Measurements from ENCODE around the gene DOCK4. TPM values are rescaled to one million over a fixed set of nuclear protein-coding genes. Genes with fewer than 3 reads are reported as not detected.

The DOCK4 gene
- total RNA-seq, 1 donor from 2014 or later, result 60.3 TPM

DNA sequence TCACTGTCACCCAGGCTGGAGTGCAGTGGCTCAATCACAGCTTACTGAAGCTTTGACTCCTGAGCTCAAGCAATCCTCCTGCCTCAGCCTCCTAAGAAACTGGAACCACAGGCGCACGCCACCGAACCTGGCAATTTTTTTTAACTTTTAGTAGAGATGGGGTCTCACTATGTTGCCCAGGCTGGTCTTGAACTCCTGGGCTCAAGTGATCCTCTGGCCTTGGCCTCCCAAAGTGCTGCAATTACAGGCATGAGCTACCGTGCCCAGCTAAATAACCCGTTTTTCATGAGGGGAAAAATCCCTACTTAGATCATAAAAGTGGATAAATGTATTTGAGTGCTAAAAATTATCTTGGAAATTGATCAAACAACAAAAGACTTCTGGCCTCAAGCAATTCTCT, 443.4 kb downstream of the DOCK4 start:
- H3K4me3 Mint-ChIP-seq (ENCODE audit: unreplicated experiment), result no peak overlapping the region
- no peaks in the 10 kb centered on the region for H3K27me3 Mint-ChIP-seq (ENCODE audit: unreplicated experiment)
- H3K36me3 Mint-ChIP-seq (ENCODE audit: unreplicated experiment), result peaks cover 5% of the 10 kb centered on the region
- no peak overlapping the region for H3K27ac Mint-ChIP-seq (ENCODE audit: unreplicated experiment)
- no peak for DNase-seq
- H3K4me1 Mint-ChIP-seq (ENCODE audit: low read depth, unreplicated experiment), result peaks cover 6% of the 10 kb centered on the region
- TF ChIP-seq CTCF (IDR thresholded peaks at IDR 0.05; ENCODE audit: partially characterized antibody, unreplicated experiment), result no peak
- H3K9me3 Mint-ChIP-seq (ENCODE audit: unreplicated experiment), result no peaks in the 10 kb centered on the region

DNA sequence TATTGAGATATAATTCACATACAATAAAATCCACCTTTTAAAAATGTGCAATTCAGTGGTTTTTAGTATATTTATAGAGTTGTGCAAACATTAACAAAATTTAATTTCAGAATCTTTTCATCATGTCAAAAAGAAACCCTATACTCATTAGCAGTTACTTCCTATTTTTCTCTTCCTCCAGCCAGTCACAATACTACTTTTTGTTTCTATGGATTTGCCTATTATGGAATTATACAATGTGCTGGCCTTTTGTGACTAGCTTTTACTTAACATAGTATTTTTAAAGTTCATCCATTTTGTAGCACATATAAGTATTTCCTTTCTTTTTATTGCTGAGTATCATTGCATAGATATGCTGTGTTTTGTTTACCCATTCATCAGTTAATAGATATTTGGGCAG, 444.0 kb downstream of the DOCK4 start:
- peaks cover 10% of the 10 kb centered on the region for H3K4me1 Mint-ChIP-seq (ENCODE audit: low read depth, unreplicated experiment)
- no peak for TF ChIP-seq CTCF (IDR thresholded peaks at IDR 0.05; ENCODE audit: partially characterized antibody, unreplicated experiment)
- H3K27me3 Mint-ChIP-seq (ENCODE audit: unreplicated experiment), result no peaks in the 10 kb centered on the region
- H3K9me3 Mint-ChIP-seq (ENCODE audit: unreplicated experiment), result no peaks in the 10 kb centered on the region
- peaks cover 5% of the 10 kb centered on the region for H3K36me3 Mint-ChIP-seq (ENCODE audit: unreplicated experiment)
- DNase-seq, result no peak
- no peak overlapping the region for H3K27ac Mint-ChIP-seq (ENCODE audit: unreplicated experiment)
- H3K4me3 Mint-ChIP-seq (ENCODE audit: unreplicated experiment), result no peak overlapping the region

GRCh38 chr7:111760043-111760442, 446.2 kb downstream of the DOCK4 start:
- no peak for TF ChIP-seq CTCF (IDR thresholded peaks at IDR 0.05; ENCODE audit: partially characterized antibody, unreplicated experiment)
- Mint-ChIP-seq H3K27ac (ENCODE audit: unreplicated experiment) (no peak overlapping the region), H3K4me3 (ENCODE audit: unreplicated experiment) (no peak overlapping the region), H3K4me1 (ENCODE audit: low read depth, unreplicated experiment) (peaks cover 15% of the 10 kb centered on the region), H3K36me3 (ENCODE audit: unreplicated experiment) (peaks cover 5% of the 10 kb centered on the region), H3K27me3 (ENCODE audit: unreplicated experiment) (no peaks in the 10 kb centered on the region), H3K9me3 (ENCODE audit: unreplicated experiment) (no peaks in the 10 kb centered on the region)
- DNase-seq, result no peak

DNA sequence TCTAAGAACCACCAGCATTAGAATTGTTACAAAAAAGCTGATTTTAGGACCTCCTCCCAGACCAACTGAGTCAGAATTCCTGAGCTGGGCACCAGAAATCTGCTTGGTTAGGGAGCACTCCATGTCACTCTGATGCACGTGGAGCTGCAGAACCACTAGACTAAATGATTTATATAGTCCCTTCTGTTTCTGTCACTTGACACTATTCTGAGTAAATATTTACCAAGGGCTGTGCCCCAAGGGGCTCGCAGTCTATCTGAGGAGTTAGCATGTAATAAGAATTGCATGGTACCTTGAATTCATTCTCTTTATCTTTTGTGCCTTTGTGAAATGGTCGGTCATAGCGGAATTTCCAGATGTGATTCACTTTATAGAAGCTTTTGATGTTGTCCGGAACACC, 447.9 kb downstream of the DOCK4 start:
- H3K9me3 Mint-ChIP-seq (ENCODE audit: unreplicated experiment), result no peaks in the 10 kb centered on the region
- H3K4me1 Mint-ChIP-seq (ENCODE audit: low read depth, unreplicated experiment), result peaks cover 14% of the 10 kb centered on the region
- H3K4me3 Mint-ChIP-seq (ENCODE audit: unreplicated experiment), result no peak overlapping the region
- TF ChIP-seq CTCF (IDR thresholded peaks at IDR 0.05; ENCODE audit: partially characterized antibody, unreplicated experiment), result no peak
- no peak overlapping the region for H3K27ac Mint-ChIP-seq (ENCODE audit: unreplicated experiment)
- H3K27me3 Mint-ChIP-seq (ENCODE audit: unreplicated experiment), result no peaks in the 10 kb centered on the region
- DNase-seq, result no peak
- peaks cover 5% of the 10 kb centered on the region for H3K36me3 Mint-ChIP-seq (ENCODE audit: unreplicated experiment)

DNA sequence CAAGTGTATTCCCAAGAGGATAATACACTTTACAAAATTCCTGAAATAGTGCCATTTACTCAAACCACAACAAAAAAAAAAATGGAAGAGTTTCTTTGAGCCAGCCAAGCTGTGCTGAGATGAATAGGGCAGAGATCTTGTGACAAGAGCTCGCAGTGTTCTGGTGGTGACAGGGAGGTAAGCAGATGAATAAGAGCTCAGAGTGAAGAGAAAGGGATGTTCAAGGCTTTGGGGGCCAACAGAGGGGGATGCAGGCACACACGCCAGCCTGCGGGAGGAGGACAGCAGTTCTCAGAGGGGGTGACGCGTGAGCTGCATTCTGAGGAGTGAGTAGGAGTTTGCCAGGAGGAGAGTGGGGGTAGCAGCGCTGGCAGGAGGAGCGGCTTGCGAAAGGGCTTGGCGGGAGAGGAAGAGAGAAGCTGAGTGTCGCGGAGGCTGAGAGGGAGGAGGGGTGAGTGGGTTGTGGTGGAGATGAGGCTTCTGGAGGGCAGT, 449.5 kb downstream of the DOCK4 start:
- H3K36me3 Mint-ChIP-seq (ENCODE audit: unreplicated experiment), result peaks cover 5% of the 10 kb centered on the region
- peaks cover 14% of the 10 kb centered on the region for H3K4me1 Mint-ChIP-seq (ENCODE audit: low read depth, unreplicated experiment)
- DNase-seq, result peak; percentile 33
- H3K9me3 Mint-ChIP-seq (ENCODE audit: unreplicated experiment), result no peaks in the 10 kb centered on the region
- no peaks in the 10 kb centered on the region for H3K27me3 Mint-ChIP-seq (ENCODE audit: unreplicated experiment)
- no peak for TF ChIP-seq CTCF (IDR thresholded peaks at IDR 0.05; ENCODE audit: partially characterized antibody, unreplicated experiment)
- no peak overlapping the region for H3K27ac Mint-ChIP-seq (ENCODE audit: unreplicated experiment)
- H3K4me3 Mint-ChIP-seq (ENCODE audit: unreplicated experiment), result peak overlapping the region; percentile 77
